ENCODE results near the gene DRAXIN. TPM values are rescaled to one million over a fixed set of nuclear protein-coding genes. Genes with fewer than 3 reads are reported as not detected.
A peak's percentile ranks its signal among the peaks of the same experiment; 100 is the strongest.

The DRAXIN gene, protein sequence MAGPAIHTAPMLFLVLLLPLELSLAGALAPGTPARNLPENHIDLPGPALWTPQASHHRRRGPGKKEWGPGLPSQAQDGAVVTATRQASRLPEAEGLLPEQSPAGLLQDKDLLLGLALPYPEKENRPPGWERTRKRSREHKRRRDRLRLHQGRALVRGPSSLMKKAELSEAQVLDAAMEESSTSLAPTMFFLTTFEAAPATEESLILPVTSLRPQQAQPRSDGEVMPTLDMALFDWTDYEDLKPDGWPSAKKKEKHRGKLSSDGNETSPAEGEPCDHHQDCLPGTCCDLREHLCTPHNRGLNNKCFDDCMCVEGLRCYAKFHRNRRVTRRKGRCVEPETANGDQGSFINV
- total RNA-seq (2014; rRNA removed; shearing (Covaris generic)) = 0.02 and 0.03 TPM in 2 replicates
- not detected in 2 replicates for polyA plus RNA-seq (2014; cell fraction: nucleus; rRNA removed)

DNA sequence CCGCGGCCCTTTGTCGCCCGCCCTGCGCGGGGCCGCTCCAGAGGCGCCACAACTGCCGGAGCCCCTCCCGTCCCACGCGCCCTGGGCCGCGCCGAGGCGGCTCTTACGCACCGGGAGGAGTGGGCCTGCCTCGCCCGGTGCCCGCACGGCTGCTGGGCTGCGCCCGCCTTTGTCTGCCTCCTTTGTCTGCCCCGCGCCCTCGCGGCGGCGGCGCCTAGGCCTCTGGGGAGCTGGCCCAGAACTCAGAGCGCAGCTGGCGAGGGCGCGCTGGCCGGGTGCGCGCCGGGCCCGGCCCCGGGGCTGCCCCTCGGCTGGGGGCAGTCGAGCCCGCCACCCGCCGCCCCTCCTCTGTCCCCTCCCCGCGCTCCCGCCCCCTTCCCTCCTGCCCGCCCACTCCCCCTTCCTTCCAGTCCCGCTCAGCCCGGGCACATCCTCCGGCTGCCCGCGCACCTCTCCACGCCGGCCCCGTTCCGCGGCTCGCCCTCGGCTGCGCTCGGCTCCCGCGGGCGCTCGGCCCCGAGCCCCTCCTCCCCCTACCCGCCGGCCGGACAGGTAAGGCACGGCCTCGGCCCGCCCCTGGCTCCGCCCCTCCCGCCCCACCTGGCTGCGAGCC is at the start of gene DRAXIN:
TSS of gene DRAXIN (plus strand) at position 409 of the 613 bp plus-strand sequence. CDS start 14,549 bp downstream, outside the sequence.
- no peak for DNase-seq (ENCODE audit: extremely low read depth, low read depth)

- no peak for DNase-seq (ENCODE audit: extremely low read depth, low read depth)
Measured at GRCh38 chr1:11641776-11642305, 49.7 kb upstream of the DRAXIN start.

DNA sequence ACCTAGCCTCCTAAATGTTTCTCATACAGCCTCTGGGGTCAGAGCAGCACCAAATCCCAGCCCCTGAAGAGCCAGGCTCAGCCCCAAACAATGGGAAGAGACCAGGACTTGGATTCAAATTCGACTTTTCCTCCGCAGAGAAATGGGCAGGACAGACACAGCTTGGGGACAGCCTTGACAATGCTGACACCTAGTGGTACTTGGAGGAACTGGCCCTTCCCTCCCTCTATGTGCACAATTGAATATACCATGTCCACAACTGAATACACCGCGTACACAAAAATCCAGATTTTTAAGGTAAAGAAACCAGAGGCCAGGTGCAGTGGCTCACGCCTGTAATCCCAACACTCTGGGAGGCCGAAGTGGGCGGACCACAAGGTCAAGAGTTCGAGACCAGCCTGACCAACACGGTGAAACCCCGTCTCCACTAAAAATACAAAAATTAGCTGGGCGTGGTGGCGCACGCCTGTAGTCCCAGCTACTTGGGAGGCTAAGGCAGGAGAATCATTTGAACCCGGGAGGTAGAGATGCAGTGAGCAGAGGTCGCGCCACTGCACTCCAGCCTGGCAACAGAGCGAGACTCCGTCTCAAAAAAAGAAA is 49.0 kb upstream of the DRAXIN start:
- peak; percentile 53 for DNase-seq (ENCODE audit: extremely low read depth, low read depth)

DNA sequence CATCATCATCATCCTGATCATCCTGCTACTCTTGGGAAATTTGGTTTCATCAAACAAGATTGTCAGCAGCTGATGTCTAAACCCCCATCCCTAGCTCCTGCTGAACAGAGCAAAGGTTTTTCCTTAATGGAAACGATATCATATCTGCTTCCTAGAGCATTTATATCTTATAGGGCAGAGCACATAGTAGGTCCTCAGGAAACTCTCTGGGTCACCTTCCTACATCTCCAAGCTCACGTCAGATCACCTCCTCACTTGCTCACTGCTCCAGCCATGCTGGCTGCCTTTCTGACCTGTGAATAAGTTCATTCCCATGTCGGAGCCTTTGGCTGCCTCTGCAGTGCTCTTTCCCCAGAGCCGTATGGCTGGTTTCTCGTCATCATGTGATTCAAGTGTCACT is 47.7 kb upstream of the DRAXIN start:
- no peak for DNase-seq (ENCODE audit: extremely low read depth, low read depth)

DNA sequence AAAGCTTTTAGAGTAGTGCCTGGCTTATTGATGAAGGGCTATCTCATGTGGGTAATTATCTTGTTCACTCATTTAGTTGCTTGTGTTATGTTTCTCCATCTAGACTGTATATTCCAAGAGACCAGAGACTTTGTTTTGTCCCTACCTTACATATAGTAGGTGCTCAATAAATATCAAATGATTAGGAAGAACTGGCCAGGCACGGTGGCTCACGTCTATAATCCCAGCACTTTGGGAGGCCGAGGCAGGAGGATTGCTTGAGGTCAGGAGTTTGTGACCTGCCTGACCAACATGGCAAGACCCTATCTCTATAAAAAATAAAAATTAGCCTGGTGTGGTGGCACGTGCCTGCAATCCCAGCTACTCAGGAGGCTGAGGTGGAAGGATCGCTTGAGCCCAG is 46.2 kb upstream of the DRAXIN start:
- DNase-seq (ENCODE audit: extremely low read depth, low read depth) = no peak

DNA sequence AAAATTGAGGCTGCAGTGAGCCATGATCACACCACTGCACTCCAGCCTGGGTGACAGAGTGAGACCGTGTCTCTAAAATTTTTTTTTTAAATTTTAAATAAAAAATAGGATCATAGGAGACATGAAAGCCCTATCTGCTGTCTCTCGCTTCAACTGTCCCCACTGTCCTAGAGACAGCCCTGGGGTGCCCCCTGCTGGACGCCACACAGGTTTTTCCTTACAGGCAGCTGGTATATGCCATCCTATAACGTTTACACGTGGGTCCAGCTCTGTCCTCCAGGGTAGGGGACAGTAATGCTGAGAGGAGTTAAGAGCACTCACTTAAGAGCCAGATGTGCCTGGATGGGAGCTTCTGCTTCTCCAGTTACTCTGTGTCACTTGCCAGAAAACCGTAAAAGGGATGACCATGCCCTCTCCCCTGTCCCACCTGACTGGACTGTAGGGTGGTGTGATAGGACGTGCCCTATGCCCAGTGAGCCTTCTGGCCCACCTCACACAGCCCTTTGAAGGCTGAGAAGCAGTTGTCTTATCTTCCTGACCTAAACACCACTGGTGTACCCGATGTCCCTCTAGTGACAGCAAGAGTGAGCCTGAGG is 45.7 kb upstream of the DRAXIN start:
- DNase-seq (ENCODE audit: extremely low read depth, low read depth) = peak; percentile 67

DNA sequence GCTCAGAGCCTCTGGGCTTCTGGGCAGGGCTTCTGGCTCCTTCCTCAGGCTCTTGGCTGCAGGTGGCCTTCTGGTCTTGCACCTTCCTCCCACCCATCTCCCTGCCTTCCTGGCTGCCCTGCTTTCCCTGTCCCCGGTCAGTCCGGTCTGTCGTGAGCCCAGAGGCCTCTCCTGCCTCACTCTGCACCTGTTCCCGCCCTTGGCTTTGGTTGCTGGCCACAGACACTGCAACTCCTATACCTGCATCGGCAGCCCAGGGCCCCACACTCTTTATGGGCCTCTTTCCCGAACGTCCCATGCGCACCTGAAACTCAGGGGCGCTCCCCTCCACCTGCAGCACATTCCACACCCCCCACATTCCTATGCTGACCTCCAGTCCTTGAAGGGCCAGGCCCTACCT is 45.2 kb upstream of the DRAXIN start:
- no peak for DNase-seq (ENCODE audit: extremely low read depth, low read depth)

- no peak for DNase-seq (ENCODE audit: extremely low read depth, low read depth)
Measured at GRCh38 chr1:11647333-11647732, 44.2 kb upstream of the DRAXIN start.

GRCh38 chr1:11648039-11648438 is 43.5 kb upstream of the DRAXIN start:
- no peak for DNase-seq (ENCODE audit: extremely low read depth, low read depth)

DNA sequence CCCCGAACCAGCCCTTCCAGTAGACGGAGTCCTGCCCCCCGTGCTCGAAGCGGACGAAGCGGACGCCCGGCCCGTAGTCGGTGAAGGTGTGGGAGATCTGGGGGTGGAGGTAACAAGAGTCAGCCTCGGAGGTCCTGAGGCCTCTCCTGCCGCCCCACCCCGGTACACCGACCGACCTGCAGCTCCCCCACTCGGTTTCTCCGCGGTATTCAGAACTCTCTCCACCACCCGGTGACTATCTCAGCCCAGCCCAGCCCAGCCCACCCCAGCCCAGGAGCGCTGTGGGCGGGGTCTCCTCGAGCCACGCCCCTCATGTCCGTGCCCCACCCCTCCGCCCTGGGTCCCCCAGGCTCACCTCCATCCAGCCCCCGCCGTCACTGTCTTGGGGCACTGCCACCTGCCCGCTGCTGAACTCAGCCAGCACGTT is 42.8 kb upstream of the DRAXIN start:
- DNase-seq (ENCODE audit: extremely low read depth, low read depth) = no peak

- no peak for DNase-seq (ENCODE audit: extremely low read depth, low read depth)
Measured at GRCh38 chr1:11649237-11649623, 42.3 kb upstream of the DRAXIN start.

DNA sequence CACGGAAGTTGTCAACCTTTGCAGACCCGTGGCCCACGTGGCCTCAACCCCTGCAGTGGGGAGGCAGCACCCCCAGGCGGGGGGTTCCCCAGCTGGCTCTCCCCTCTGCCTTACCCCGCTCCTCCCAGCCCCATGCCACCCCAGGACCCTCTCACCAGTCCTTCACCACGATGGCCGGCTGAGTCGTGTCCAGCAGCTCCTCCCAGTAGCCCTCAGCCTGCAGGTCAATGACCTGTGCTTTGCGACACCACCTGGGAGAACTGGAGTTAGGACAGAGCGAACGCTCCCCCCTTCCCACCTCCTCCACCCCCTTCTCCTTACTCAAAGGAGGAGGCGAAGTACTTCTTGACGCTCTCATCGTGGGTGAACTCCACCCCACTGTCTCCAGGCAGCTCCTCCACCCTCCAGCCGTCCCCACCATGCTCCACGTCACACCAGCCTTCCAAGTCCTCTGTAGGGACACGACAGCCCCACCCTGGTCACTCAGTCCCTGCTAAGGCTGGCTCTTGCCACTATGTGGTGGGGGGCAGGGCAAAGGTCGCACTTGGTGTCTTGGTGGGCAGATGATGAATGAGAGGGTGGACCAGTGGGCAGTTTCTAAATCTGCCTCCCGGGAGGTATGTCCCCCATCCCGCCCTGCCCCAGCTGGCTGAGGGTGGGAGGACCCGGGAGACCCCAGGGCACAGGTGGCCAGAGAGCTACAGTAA is 41.7 kb upstream of the DRAXIN start:
- DNase-seq (ENCODE audit: extremely low read depth, low read depth) = no peak

GRCh38 chr1:11650331-11650991 is 41.0 kb upstream of the DRAXIN start:
- peak; percentile 67 for DNase-seq (ENCODE audit: extremely low read depth, low read depth)

DNA sequence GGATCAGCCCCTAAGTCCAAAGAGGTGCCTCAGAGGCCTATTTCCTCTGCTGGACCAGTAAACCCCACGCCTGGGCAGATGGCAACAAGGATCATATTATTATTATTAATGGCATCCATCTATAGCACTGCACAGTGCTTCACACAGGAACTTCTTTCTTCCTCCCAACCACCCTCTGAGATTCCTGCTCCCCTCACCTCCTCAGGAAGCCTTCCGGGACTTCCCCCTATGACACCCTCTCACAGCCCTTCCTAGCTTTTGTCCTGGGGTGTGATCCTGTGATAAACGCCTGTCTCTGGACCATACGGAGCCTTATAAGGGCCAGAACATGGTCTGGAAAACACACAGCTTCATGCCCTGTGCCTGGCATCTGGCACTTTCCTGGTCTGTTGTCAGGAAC is 40.5 kb upstream of the DRAXIN start:
- DNase-seq (ENCODE audit: extremely low read depth, low read depth) = no peak

DNA sequence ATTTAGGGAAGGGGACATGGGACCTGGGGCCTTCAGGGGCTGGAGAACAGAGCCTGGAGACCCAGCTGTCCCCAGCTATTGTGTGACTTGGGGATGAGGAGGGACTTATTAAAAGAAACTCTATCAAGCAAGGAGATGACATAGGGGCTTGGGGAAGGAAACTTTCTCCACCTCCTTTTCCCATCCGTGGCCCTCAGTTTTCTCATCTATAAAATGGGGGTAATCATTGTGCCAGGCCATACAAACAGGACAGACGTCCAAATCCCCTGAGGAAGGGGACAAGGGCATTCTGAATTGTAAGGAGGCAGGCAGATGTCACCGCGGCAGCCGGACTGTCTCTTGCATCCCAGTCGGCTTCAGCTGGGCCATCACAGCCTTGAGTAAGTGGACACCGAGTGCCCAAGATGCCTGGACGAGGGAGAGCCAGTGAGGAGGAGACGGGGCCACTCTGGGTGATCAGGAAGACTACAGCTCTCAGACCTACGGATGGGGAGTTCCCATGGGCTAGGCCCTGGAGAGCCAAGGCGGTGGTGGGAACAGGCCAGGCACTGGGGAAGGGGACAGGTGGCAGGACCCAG is 39.2 kb upstream of the DRAXIN start:
- no peak for DNase-seq (ENCODE audit: extremely low read depth, low read depth)

DNA sequence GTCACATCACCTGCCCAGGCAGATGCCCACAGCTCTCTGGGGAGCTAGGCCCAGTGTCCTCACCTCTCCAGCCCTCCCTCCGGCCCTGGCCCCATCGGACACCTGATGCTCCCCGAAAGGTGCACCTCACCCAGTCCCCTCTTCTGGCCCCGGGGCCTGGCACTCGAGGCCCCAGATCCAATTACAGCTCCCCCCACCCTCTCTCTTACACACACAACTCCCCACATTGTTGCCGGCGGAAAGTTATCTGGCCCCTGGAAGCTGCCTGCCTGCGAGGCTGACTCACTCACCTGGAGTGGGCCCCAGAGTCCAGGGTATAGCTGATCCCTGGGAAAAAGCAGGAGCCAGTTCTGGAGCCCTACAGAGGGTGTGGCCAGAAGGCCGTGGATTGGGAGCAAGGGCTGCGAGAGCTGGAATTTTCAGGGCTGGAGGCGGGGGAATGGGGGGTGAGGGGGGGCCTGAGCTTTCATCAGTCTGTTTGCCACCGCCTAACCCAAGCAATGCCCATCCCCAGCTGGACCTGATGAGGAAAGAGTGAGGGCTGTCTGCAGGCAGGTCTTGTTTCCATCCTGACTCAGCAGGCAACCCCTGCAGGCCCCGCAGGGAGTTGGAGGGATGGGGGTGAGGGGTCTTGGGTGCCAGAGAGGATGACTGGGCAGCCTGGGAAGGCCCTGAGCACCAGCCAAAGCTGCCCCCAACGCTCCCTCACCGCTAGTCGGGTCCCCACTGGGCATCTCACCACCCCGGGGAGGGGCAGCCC is 38.2 kb upstream of the DRAXIN start:
- no peak for DNase-seq (ENCODE audit: extremely low read depth, low read depth)

GRCh38 chr1:11653861-11654136 is 37.7 kb upstream of the DRAXIN start:
- DNase-seq (ENCODE audit: extremely low read depth, low read depth) = no peak

DNA sequence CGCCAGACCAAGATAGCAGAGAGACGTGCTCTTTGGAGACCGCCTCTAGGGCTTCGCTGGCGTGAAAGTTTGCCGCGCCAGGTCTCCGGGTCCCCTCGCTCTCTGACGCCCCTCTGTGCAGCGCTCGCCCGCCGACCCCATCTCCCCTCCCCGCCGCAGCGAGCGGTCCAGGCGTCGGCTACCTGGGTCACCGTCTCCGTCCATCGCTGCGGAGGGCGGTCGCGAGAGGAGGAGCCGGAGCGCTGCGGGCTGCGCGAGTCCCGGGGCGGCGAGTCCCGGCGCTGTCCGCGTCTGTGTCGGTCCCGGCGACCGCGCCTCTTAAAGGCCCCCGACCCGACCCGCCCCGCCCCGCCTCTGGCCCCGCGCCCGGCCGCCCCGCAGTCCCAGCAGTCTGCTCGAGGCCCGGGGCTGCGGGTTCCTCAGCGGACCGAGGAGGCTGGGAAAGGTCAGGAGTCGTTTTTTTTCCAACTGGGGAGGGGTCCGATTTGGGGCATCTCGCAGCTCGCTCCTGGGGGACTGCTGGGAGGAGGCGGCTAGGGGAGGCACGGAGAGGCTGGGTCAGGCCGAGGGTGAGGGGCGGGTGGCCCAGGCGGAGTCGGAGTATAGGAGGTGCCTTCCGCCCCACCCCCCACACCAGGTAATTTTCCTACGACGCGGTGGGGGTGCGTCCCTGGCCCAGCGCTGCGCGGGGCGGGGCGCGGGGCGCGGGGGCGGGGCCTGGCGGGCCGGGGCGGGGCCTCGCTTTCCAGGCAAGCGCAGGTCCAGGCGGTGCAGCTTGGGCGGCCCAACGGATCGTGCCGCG is 37.2 kb upstream of the DRAXIN start, which contains the start of the genes FBXO2 and FBXO44:
TSS of gene FBXO2 (minus strand) at position 293 of the 802 bp plus-strand sequence. CDS start at position 204, 89 bp downstream.
TSS of gene FBXO44 (plus strand) at position 741 of the 802 bp plus-strand sequence. CDS start 959 bp downstream, outside the sequence.
- peak; percentile 23 for DNase-seq (ENCODE audit: extremely low read depth, low read depth)
